Liver (tissue), 9 donors: Measurements from ENCODE around the gene CCDC154. TPM values are rescaled to one million over a fixed set of nuclear protein-coding genes. Genes with fewer than 3 reads are reported as not detected.

Experiments
- DNase-seq: peaks from one replicate; pipeline ENCODE4 v3.0.0-alpha.2; 2017; ENCODE audit warnings: low spot score
- H3K27ac ChIP-seq, 2 donors: one replicate each; pipeline ENCODE4 v1.7.0; 2013; ENCODE audit warnings: inconsistent platforms in 2 of 2, low read length in 2 of 2, control low read depth in 1 of 2, low read depth in 1 of 2, mild to moderate bottlenecking in 1 of 2
- H3K27me3 ChIP-seq, 4 donors: one replicate each; pipeline versions ENCODE4 v1.6.1 to v1.7.0; 2013; ENCODE audit warnings: low read length in 3 of 4, inconsistent platforms in 1 of 4, mild to moderate bottlenecking in 1 of 4, moderate library complexity in 1 of 4; ENCODE audit not compliant: control insufficient read depth in 4 of 4, insufficient read depth in 4 of 4
- H3K36me3 ChIP-seq, 4 donors: one replicate each; pipeline versions ENCODE4 v1.6.1 to v1.7.0; 2013; ENCODE audit warnings: low read length in 3 of 4, mild to moderate bottlenecking in 3 of 4, low read depth in 1 of 4, moderate library complexity in 1 of 4; ENCODE audit not compliant: control insufficient read depth in 4 of 4, insufficient read depth in 3 of 4
- H3K4me1 ChIP-seq, 4 donors: one replicate each; pipeline versions ENCODE4 v1.6.1 to v1.7.0; 2013; ENCODE audit warnings: low read length in 3 of 4, mild to moderate bottlenecking in 3 of 4, moderate library complexity in 1 of 4; ENCODE audit not compliant: control insufficient read depth in 4 of 4, insufficient read depth in 4 of 4
- H3K4me3 ChIP-seq, 3 donors: one replicate each; pipeline versions ENCODE4 v1.6.1 to v1.7.0; 2013; ENCODE audit warnings: low read length in 3 of 3, control low read depth in 1 of 3, low read depth in 1 of 3, mild to moderate bottlenecking in 1 of 3
- H3K9ac ChIP-seq, 2 donors: one replicate each; pipeline ENCODE4 v1.7.0; 2013; ENCODE audit warnings: low read length in 2 of 2, mild to moderate bottlenecking in 2 of 2, moderate library complexity in 2 of 2, control low read depth in 1 of 2, low read depth in 1 of 2
- H3K9me3 ChIP-seq, 4 donors: one replicate each; pipeline versions ENCODE4 v1.6.1 to v1.7.0; 2013; ENCODE audit warnings: low read length in 3 of 4; ENCODE audit not compliant: control insufficient read depth in 4 of 4
- EGR1 ChIP-seq, 2 donors: IDR thresholded peaks; 2 replicates each; pipeline ENCODE4 v1.6.1; 2016 to 2018; ENCODE audit warnings: antibody characterized with exemption in 2 of 2, low read depth in 2 of 2
- FOXA1 ChIP-seq: IDR thresholded peaks from 2 replicates; pipeline ENCODE4 v1.6.1; 2016; ENCODE audit warnings: antibody characterized with exemption
- FOXA2 ChIP-seq: IDR thresholded peaks from 2 replicates; pipeline ENCODE4 v1.6.1; 2016; ENCODE audit warnings: antibody characterized with exemption
- GABPA ChIP-seq, 2 donors: IDR thresholded peaks in 1 of 2; conservative IDR thresholded peaks in 1 of 2; 2 replicates each; pipeline ENCODE4 v1.6.1; 2016; ENCODE audit warnings: antibody characterized with exemption in 2 of 2, mild to moderate bottlenecking in 1 of 2, moderate library complexity in 1 of 2
- HNF4A ChIP-seq, 2 donors: conservative IDR thresholded peaks; 2 replicates each; pipeline ENCODE4 v1.6.1; 2016; ENCODE audit warnings: antibody characterized with exemption in 2 of 2, mild to moderate bottlenecking in 2 of 2
- HNF4G ChIP-seq: IDR thresholded peaks from 2 replicates; pipeline ENCODE4 v1.6.1; 2016; ENCODE audit warnings: antibody characterized with exemption
- NR2F2 ChIP-seq: IDR thresholded peaks from 2 replicates; pipeline ENCODE4 v1.6.1; 2016; ENCODE audit warnings: antibody characterized with exemption
- RAD21 ChIP-seq, 2 donors: IDR thresholded peaks; 2 replicates each; pipeline ENCODE4 v1.6.1; 2016; ENCODE audit warnings: antibody characterized with exemption in 2 of 2, mild to moderate bottlenecking in 2 of 2
- SP1 ChIP-seq: IDR thresholded peaks from 2 replicates; pipeline ENCODE4 v1.6.1; 2018; ENCODE audit warnings: antibody characterized with exemption, mild to moderate bottlenecking
- TAF1 ChIP-seq: conservative IDR thresholded peaks from 2 replicates; pipeline ENCODE4 v1.6.1; 2016; ENCODE audit warnings: antibody characterized with exemption, mild to moderate bottlenecking
- YY1 ChIP-seq: IDR thresholded peaks from 2 replicates; pipeline ENCODE4 v1.6.1; 2016; ENCODE audit warnings: antibody characterized with exemption, mild to moderate bottlenecking
- WGBS: extraction: QIAGEN DNeasy Blood & Tissue Kit; methylation state at CpG from one replicate; pipeline ENCODE4 v1.1.7; 2013; 5-methylcytosine and 5-hydroxymethylcytosine counted together
- polyA plus RNA-seq, 2 donors: library from polyadenylated mRNA; stranded (reverse) in 1 of 2; unstranded in 1 of 2; fragments of 200-250 nt in 1 of 2; fragments of >200 nt in 1 of 2; fragmentation: Nextera tagmentation in 1 of 2; extraction: Ambion mirVana in 1 of 2; gene quantifications; one replicate each; pipeline versions ENCODE4 v1.2.1 to v1.2.3, GENCODE V29; 2013 to 2015
- total RNA-seq, 2 donors: library from RNA; depleted of rRNA; stranded (reverse); fragments of >200 nt; gene quantifications; one replicate each; pipeline ENCODE4 v1.2.3, GENCODE V29; 2014
- TF ChIP-seq, protein P1 (sequence below): IDR thresholded peaks from 2 replicates; pipeline ENCODE4 v1.6.1; 2016; ENCODE audit warnings: antibody characterized with exemption
- TF ChIP-seq, protein P2 (sequence below): fragments of 150-350 bp; IDR thresholded peaks from 2 replicates; pipeline ENCODE4 v1.5.1; 2017; ENCODE audit warnings: improper control_type of control experiment, low read depth, low read length; ENCODE audit not compliant: missing input control
- TF ChIP-seq, protein P3 (sequence below): IDR thresholded peaks from 2 replicates; pipeline ENCODE4 v1.6.1; 2016; ENCODE audit warnings: antibody characterized with exemption
- donor health status: healthy.
- donor health status: healthy.
- donor health status: healthy.
- donor health status: healthy.
- donor health status: healthy.

CCDC154 gene
- total and polyA plus RNA-seq, 4 donors, result 0.18 to 0.42 (median 0.39) TPM; not detected in 1

DNA sequence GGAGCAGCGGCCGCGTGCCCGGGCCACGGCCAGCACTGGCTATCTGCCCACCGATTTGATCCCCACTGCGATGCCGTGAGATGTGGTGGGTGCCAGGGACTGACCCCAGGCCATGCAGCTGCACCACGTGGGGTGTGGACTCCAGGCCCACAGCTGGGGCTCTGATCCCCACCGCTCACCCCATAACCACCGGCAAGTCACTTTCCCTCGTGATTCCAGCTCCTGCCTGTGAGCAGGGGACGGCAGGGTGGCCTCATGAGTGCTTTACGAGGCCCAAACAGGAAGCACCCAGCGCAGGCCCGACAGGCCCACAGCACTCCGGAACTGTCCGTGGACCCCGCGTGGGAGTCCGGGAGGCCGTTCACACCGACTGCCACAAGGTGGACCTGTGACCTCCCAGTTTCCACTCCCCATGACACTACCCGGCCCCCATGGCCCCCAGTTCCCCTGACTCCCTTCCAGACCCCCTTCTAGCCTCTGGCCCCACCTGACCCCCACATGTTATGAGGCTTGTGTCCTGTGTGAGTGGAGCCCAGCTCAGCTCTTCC is 43.8 kb upstream of the CCDC154 start:
- H3K27ac ChIP-seq, result no peak overlapping the region
- no peak overlapping the region for H3K9ac ChIP-seq

DNA sequence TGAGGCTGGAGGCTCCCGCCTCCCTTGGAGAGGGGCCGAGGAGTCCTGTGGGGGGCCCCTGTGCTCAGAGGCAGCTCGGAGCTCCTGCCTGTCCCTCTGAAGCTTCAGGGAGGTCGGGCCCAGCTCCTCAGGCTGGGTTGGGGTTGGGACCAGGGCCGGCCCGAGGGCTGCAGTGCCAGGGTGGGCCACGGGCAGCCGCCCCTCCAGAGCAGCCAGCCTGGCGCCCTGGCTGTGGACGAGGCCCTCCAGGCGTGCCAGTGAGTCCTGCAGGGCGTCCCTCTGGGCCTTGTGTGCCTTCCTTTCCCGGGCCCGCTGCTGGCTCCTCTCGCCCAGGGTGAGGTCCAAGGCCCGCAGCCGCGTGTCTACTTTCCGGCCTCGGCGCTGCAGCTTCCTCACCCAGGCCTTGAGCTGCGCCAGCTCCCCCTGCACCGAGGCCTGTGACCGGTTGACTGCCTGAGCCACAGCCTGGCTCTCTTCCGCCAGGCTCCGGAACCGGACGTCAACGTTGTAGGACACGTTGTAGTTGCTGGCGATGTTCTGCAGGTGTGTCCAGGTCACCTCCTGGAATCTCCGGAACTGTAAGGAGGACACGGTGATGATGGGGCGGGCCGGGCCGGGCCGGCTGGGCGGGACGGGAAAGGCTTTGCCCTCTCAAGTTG is 43.2 kb upstream of the CCDC154 start:
- Histone ChIP-seq H3K4me1 (peaks cover 0 to 3% (median 2%) of the 10 kb centered on the region in 4 donors), H3K9ac (no peak overlapping the region), H3K9me3 (no peaks in the 10 kb centered on the region), H3K36me3 (no peaks in the 10 kb centered on the region), H3K4me3 (no peak overlapping the region), H3K27me3 (no peaks in the 10 kb centered on the region), H3K27ac (no peak overlapping the region)
- 91% methylated on average over 39 of the region's 39 CpGs for WGBS
- TF ChIP-seq FOXA2 (no peak), GABPA (IDR thresholded peaks at IDR 0.05 in 1 of 2, conservative IDR thresholded peaks at IDR 0.05 in 1 of 2) (no peak), RAD21 (IDR thresholded peaks at IDR 0.05) (no peak), YY1 (no peak), TAF1 (no peak), EGR1 (IDR thresholded peaks at IDR 0.05; ENCODE audit: low read depth in 2 of 2) (no peak), HNF4A (conservative IDR thresholded peaks at IDR 0.05) (no peak), HNF4G (no peak), FOXA1 (no peak), NR2F2 (no peak), SP1 (no peak)
- TF ChIP-seq, protein P1, sequence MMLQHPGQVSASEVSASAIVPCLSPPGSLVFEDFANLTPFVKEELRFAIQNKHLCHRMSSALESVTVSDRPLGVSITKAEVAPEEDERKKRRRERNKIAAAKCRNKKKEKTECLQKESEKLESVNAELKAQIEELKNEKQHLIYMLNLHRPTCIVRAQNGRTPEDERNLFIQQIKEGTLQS, result no peak
- TF ChIP-seq, protein P2, sequence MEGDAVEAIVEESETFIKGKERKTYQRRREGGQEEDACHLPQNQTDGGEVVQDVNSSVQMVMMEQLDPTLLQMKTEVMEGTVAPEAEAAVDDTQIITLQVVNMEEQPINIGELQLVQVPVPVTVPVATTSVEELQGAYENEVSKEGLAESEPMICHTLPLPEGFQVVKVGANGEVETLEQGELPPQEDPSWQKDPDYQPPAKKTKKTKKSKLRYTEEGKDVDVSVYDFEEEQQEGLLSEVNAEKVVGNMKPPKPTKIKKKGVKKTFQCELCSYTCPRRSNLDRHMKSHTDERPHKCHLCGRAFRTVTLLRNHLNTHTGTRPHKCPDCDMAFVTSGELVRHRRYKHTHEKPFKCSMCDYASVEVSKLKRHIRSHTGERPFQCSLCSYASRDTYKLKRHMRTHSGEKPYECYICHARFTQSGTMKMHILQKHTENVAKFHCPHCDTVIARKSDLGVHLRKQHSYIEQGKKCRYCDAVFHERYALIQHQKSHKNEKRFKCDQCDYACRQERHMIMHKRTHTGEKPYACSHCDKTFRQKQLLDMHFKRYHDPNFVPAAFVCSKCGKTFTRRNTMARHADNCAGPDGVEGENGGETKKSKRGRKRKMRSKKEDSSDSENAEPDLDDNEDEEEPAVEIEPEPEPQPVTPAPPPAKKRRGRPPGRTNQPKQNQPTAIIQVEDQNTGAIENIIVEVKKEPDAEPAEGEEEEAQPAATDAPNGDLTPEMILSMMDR, result no peak
- TF ChIP-seq, protein P3, sequence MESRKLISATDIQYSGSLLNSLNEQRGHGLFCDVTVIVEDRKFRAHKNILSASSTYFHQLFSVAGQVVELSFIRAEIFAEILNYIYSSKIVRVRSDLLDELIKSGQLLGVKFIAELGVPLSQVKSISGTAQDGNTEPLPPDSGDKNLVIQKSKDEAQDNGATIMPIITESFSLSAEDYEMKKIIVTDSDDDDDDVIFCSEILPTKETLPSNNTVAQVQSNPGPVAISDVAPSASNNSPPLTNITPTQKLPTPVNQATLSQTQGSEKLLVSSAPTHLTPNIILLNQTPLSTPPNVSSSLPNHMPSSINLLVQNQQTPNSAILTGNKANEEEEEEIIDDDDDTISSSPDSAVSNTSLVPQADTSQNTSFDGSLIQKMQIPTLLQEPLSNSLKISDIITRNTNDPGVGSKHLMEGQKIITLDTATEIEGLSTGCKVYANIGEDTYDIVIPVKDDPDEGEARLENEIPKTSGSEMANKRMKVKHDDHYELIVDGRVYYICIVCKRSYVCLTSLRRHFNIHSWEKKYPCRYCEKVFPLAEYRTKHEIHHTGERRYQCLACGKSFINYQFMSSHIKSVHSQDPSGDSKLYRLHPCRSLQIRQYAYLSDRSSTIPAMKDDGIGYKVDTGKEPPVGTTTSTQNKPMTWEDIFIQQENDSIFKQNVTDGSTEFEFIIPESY, result no peak
- no peak for DNase-seq

More for the DNA sequence above, 43.8 kb upstream of the CCDC154 start:
- DNase-seq, result no peak
- H3K4me1 ChIP-seq, result peaks cover 0 to 8% (median 6%) of the 10 kb centered on the region in 4 donors
- no peak overlapping the region for H3K4me3 ChIP-seq
- WGBS, result 85% methylated on average over 24 of the region's 24 CpGs
- H3K9me3 ChIP-seq, result no peaks in the 10 kb centered on the region
- no peaks in the 10 kb centered on the region for H3K36me3 ChIP-seq
- TF ChIP-seq SP1 (no peak), FOXA1 (no peak), YY1 (no peak), TAF1 (no peak)
- H3K27me3 ChIP-seq, result no peaks in the 10 kb centered on the region
